ENCODE measurements around the gene COL15A1.

DNA sequence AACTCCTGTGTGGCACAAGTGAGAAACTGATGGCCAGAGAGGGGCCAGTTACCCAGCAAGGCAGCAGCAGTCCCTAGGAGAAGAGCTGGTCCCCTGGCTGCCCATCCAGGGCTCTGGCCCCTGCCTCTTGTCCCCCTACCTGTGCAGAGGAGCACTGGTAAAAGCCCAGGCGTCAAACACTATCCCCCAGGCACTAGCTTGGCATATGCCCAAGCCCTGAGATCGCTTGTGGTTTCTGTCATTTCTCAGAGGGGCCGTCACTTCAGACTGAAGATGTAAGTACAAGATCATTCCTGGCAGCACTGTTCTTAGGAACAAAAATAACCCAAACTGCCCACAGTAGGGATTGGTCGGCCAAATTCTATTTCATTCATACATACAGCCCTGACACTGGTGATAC lies 53.9 kb downstream of the COL15A1 start:
- TF ChIP-seq, protein P1, sequence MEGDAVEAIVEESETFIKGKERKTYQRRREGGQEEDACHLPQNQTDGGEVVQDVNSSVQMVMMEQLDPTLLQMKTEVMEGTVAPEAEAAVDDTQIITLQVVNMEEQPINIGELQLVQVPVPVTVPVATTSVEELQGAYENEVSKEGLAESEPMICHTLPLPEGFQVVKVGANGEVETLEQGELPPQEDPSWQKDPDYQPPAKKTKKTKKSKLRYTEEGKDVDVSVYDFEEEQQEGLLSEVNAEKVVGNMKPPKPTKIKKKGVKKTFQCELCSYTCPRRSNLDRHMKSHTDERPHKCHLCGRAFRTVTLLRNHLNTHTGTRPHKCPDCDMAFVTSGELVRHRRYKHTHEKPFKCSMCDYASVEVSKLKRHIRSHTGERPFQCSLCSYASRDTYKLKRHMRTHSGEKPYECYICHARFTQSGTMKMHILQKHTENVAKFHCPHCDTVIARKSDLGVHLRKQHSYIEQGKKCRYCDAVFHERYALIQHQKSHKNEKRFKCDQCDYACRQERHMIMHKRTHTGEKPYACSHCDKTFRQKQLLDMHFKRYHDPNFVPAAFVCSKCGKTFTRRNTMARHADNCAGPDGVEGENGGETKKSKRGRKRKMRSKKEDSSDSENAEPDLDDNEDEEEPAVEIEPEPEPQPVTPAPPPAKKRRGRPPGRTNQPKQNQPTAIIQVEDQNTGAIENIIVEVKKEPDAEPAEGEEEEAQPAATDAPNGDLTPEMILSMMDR (IDR thresholded peaks at IDR 0.05) = no peak
- TF ChIP-seq POLR2A (IDR thresholded peaks at IDR 0.05) (no peak), EP300 (IDR thresholded peaks at IDR 0.05) (no peak)

All from tibial nerve (tissue), 4 donors.